Bladder microvascular endothelial cell (primary cell): ENCODE data around the gene POLR1A. TPM values are rescaled to one million over a fixed set of nuclear protein-coding genes. Genes with fewer than 3 reads are reported as not detected.

Source experiments
- total RNA-seq: library from RNA; depleted of rRNA; stranded (reverse); fragments of >200 nt; gene quantifications from 2 replicates; pipeline ENCODE4 v1.2.3, GENCODE V29; 2014

The POLR1A gene
- total RNA-seq = 6.6 and 30.4 TPM in 2 replicates

DNA sequence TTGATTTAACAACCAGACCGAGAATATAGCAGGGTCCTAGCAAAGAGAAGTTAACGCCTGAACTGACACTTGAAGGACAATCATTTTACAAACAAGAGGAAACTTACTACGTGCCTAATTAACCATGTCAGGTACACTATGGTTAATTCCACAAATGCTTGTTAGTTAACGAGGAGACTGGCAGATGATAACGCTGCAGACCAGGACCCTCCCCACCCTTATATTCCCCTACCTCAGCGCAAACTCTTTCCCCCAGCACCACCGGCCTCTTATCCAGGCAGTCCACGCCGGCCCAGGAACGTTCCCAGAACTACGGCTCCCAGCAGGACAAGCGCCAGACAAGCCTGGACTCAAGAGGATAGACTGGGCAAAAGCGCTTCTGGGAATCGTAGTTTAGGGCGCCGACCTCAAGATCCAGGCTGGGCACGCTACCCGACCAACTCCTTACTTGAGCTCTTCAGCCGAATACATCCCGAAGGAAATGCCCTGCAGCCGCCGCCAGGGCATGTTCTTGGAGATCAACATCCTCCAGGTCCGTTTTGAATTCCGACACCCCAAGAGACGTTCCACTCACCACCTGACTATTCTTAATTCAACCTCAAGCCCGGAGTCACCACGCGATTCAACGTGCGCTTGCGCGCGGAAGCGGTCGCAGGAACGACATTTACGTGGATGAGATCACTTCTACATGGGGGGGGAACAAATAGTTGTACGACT lies at the start of gene POLR1A:
Gene POLR1A, minus strand, starts transcription at position 635 of the 717 bp plus-strand sequence. Its CDS starts 110 bp downstream, at position 525.

DNA sequence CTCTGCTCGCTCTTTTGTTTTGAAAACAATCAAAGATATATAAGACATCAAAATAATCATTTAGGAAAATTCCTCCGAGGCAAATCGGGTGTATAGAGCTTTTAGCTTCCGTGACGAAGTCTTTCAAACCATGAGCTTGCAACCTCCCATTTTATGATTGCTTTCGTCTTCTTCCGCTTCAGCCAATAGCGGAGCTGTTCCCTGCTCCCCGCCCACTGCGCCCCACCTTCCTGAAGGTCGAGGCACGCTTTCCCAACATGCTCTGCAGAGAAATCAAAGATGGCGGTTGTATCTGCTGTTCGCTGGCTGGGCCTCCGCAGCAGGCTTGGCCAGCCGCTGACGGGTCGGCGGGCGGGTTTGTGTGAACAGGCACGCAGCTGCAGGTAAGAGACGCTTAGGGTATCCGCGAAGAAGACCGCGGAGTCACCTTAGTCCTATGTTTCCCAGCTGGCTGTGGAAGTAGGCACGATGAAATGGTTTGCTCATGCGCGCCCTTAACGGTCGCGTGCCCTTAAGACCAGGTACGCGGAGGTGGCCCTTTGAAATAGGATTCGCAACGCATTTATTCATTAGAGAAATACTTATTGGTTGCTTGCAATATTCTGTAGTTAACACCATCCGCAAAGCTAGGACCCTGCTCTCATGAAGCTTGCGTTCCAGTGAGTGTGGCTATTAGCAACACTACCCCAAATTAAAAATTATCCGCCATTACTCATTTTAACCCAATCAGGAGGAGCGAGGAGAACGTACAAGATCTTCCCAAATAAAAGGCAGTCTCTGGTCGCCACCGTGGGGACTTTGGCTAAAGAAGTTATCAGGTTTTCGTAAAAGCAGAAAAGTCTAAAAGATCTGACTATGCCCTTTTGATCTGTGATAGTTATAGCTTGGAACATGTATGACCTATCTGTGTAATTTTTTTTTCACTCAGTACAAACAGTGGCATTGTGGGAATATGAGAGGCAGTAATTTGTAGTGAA lies 571 bp upstream of the POLR1A start, which contains the start of gene PTCD3:
Gene PTCD3, plus strand, starts transcription at position 267 of the 977 bp plus-strand sequence. Its CDS starts 13 bp downstream, at position 280.

Other genes with a start within 250 kb of the POLR1A start
- 4.4 and 9.2 TPM in 2 replicates for gene ST3GAL5, start 216.9 kb downstream of the POLR1A start, total RNA-seq
- 46.0 and 105 TPM in 2 replicates for gene PTCD3, start 349 bp upstream of the POLR1A start, total RNA-seq
- 41.0 and 57.5 TPM in 2 replicates for gene IMMT, start 89.6 kb upstream of the POLR1A start, total RNA-seq
- 22.7 and 32.5 TPM in 2 replicates for gene MRPL35, start 93.6 kb upstream of the POLR1A start, total RNA-seq
- 0.16 and 6.8 TPM in 2 replicates for gene REEP1, start 231.7 kb upstream of the POLR1A start, total RNA-seq